ENCODE data around the gene ZPR1. TPM values are rescaled to one million over a fixed set of nuclear protein-coding genes. Genes with fewer than 3 reads are reported as not detected.

The ZPR1 gene
- total and polyA plus RNA-seq, 2 experiments from 2014 or later: 30.8 to 76.8 TPM

- in situ Hi-C loops (cut with MboI): no loop called here
- 31% methylated on average over 11 of the region's 11 CpGs for WGBS, 2 experiments (ENCODE audit: low coverage in 1 of 2, low lambda C conversion rate in 2 of 2, missing lambda C conversion rate in 2 of 2)
- H3K4me2 ChIP-seq (ENCODE audit: unreplicated experiment): no peak overlapping the region
- no peak overlapping the region for H3K9ac ChIP-seq
- no peaks in the 10 kb centered on the region for H3F3A ChIP-seq (ENCODE audit: insufficient read depth)
- H3K9me2 ChIP-seq (ENCODE audit: insufficient read depth): no peaks in the 10 kb centered on the region
- no peaks in the 10 kb centered on the region for H4K20me1 ChIP-seq (ENCODE audit: insufficient read depth)
- no peak overlapping the region for H3K4me3 ChIP-seq
- peaks cover 2% of the 10 kb centered on the region; the same call in 1 of the 2 replicates for H3K4me1 ChIP-seq (ENCODE audit: insufficient read depth)
- no peaks in the 10 kb centered on the region for H3K9me3 ChIP-seq (ENCODE audit: low read depth)
- no peak overlapping the region for H3K27ac ChIP-seq
- peak; percentile 35 for DNase-seq
- TF ChIP-seq EZH2 (IDR thresholded peaks at IDR 0.05; ENCODE audit: insufficient read depth, poor library complexity, severe bottlenecking): no peak
- no peak for TF ChIP-seq EZH2phosphoT487 (IDR thresholded peaks at IDR 0.05; ENCODE audit: insufficient read depth, low read depth)
- H3K27me3 ChIP-seq (replicated peaks; ENCODE audit: insufficient read depth): peaks cover 15% of the 10 kb centered on the region; the same call in 1 of the 2 replicates
- H3K36me3 ChIP-seq (ENCODE audit: low read depth): no peaks in the 10 kb centered on the region
- no peaks in the 10 kb centered on the region for H3K79me2 ChIP-seq (ENCODE audit: insufficient read depth)
- no peak overlapping the region for H2AFZ ChIP-seq
Observed at GRCh38 chr11:116731097-116731761, 56.6 kb downstream of the ZPR1 start.

DNA sequence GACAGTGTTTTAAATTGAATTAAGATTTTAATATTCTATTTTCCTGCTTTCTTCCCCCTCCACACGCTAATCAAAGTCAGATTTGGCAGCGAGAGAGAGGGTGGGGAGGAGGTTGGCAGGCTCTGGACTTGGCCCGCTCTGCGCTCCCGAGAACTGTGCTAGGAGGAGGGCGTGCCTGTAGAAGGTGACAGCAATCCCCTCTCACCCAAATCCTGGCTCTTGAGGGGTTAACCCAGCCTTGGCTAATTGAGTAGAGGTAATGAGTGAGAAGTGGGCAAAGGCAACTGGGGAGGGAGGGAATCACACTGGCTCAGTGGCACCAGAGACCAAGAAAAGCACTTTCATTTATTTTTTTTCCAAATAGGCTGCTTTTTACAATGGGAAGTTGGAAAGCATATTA, 57.2 kb downstream of the ZPR1 start:
- no peaks in the 10 kb centered on the region for H3K36me3 ChIP-seq (ENCODE audit: low read depth)
- no peaks in the 10 kb centered on the region for H3K79me2 ChIP-seq (ENCODE audit: insufficient read depth)
- H2AFZ ChIP-seq: no peak overlapping the region
- peaks cover 8% of the 10 kb centered on the region; the same call in 1 of the 2 replicates for H3K4me1 ChIP-seq (ENCODE audit: insufficient read depth)
- TF ChIP-seq EZH2 (IDR thresholded peaks at IDR 0.05; ENCODE audit: insufficient read depth, poor library complexity, severe bottlenecking): peak; percentile 39
- TF ChIP-seq EZH2phosphoT487 (IDR thresholded peaks at IDR 0.05; ENCODE audit: insufficient read depth, low read depth): no peak
- no peaks in the 10 kb centered on the region for H3K9me3 ChIP-seq (ENCODE audit: low read depth)
- H3K9me2 ChIP-seq (ENCODE audit: insufficient read depth): no peaks in the 10 kb centered on the region
- 11 to 18% methylated on average over 6 of the region's 6 CpGs for WGBS, 2 experiments (ENCODE audit: low coverage in 1 of 2, low lambda C conversion rate in 2 of 2, missing lambda C conversion rate in 2 of 2)
- H3K27ac ChIP-seq: no peak overlapping the region
- H3K4me3 ChIP-seq: no peak overlapping the region
- H3K27me3 ChIP-seq (replicated peaks; ENCODE audit: insufficient read depth): peaks cover 15% of the 10 kb centered on the region; the same call in 1 of the 2 replicates
- no peak overlapping the region for H3K4me2 ChIP-seq (ENCODE audit: unreplicated experiment)
- no peaks in the 10 kb centered on the region for H4K20me1 ChIP-seq (ENCODE audit: insufficient read depth)
- DNase-seq: no peak
- no peak overlapping the region for H3K9ac ChIP-seq
- no peaks in the 10 kb centered on the region for H3F3A ChIP-seq (ENCODE audit: insufficient read depth)
- in situ Hi-C loops (cut with MboI): no loop called here

DNA sequence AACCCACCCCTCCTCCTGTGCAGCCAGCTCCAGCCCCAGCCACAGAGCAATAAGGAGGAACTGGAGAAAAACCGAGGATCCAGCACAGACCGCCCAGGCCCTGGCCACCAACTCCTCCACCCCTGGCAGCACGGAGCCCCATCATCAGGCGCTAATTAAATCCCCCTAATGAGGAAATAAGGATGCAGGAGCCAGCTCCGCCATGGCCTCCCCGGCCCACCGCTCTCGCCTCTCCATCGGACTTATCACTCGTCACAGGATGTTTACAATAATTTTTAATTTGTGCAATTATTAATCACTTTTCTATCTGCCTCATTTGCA, 57.6 kb downstream of the ZPR1 start:
- Histone ChIP-seq H3K27me3 (replicated peaks; ENCODE audit: insufficient read depth) (peaks cover 15% of the 10 kb centered on the region; the same call in 1 of the 2 replicates), H3K4me2 (ENCODE audit: unreplicated experiment) (no peak overlapping the region), H3F3A (ENCODE audit: insufficient read depth) (no peaks in the 10 kb centered on the region), H4K20me1 (ENCODE audit: insufficient read depth) (no peaks in the 10 kb centered on the region), H3K4me3 (no peak overlapping the region), H3K4me1 (ENCODE audit: insufficient read depth) (peaks cover 8% of the 10 kb centered on the region; the same call in 1 of the 2 replicates), H2AFZ (no peak overlapping the region), H3K9ac (no peak overlapping the region), H3K36me3 (ENCODE audit: low read depth) (no peaks in the 10 kb centered on the region), H3K79me2 (ENCODE audit: insufficient read depth) (no peaks in the 10 kb centered on the region), H3K9me2 (ENCODE audit: insufficient read depth) (no peaks in the 10 kb centered on the region), H3K9me3 (ENCODE audit: low read depth) (no peaks in the 10 kb centered on the region), H3K27ac (no peak overlapping the region)
- DNase-seq: no peak
- TF ChIP-seq EZH2phosphoT487 (IDR thresholded peaks at IDR 0.05; ENCODE audit: insufficient read depth, low read depth): no peak
- no peak for TF ChIP-seq EZH2 (IDR thresholded peaks at IDR 0.05; ENCODE audit: insufficient read depth, poor library complexity, severe bottlenecking)
- WGBS, 2 experiments (ENCODE audit: low coverage in 1 of 2, low lambda C conversion rate in 2 of 2, missing lambda C conversion rate in 2 of 2): 15 to 18% methylated on average over 9 to 10 of the region's 10 CpGs
- in situ Hi-C loops (cut with MboI): no loop called here

DNA sequence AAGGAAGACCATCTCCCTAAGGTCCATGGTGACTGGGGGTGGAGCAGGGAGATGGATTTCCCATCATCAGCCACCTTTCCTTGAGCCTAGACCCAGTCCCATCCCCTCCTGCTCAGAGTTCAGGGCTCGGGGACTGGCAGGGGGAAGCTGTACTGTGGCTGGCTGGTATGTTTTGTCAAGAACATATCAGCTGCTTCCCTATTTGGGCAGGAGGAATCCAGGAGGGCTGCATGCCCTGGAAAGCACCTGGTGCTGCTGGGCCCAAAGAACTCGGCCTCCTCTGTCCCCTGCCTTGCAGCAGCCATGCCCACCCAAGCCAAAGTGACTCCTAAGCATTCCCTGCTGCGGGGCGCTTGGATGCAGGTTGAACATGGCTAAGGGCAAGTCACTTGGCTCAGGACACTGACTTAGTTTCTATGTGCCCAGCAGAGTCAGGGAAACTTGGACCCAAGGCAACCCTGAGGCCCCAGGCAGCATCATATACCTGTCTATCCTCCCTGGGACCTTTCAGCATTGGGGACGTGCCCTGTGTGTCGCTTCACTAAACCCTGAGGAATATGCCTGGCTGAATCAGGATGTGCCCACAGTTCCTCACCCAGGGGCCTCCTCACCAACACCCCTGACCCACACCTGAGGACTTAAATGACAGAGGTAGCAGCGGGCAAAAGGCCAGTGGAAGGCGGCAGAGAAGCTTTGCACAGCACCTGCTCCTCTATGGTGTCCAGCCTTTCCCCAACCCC, 58.2 kb downstream of the ZPR1 start:
- WGBS, 2 experiments (ENCODE audit: low coverage in 1 of 2, low lambda C conversion rate in 2 of 2, missing lambda C conversion rate in 2 of 2): 79 to 82% methylated on average over 8 of the region's 8 CpGs
- H3F3A ChIP-seq (ENCODE audit: insufficient read depth): no peaks in the 10 kb centered on the region
- H3K4me3 ChIP-seq: no peak overlapping the region
- H3K4me1 ChIP-seq (ENCODE audit: insufficient read depth): peaks cover 8% of the 10 kb centered on the region; the same call in 1 of the 2 replicates
- DNase-seq: no peak
- no peaks in the 10 kb centered on the region for H3K79me2 ChIP-seq (ENCODE audit: insufficient read depth)
- no peak overlapping the region for H2AFZ ChIP-seq
- no peak overlapping the region for H3K9ac ChIP-seq
- H3K9me2 ChIP-seq (ENCODE audit: insufficient read depth): no peaks in the 10 kb centered on the region
- peaks cover 15% of the 10 kb centered on the region; the same call in 1 of the 2 replicates for H3K27me3 ChIP-seq (replicated peaks; ENCODE audit: insufficient read depth)
- no peaks in the 10 kb centered on the region for H3K36me3 ChIP-seq (ENCODE audit: low read depth)
- in situ Hi-C loops (cut with MboI): no loop called here
- no peak overlapping the region for H3K27ac ChIP-seq
- no peaks in the 10 kb centered on the region for H4K20me1 ChIP-seq (ENCODE audit: insufficient read depth)
- TF ChIP-seq EZH2phosphoT487 (IDR thresholded peaks at IDR 0.05; ENCODE audit: insufficient read depth, low read depth) (no peak), EZH2 (IDR thresholded peaks at IDR 0.05; ENCODE audit: insufficient read depth, poor library complexity, severe bottlenecking) (no peak)
- no peak overlapping the region for H3K4me2 ChIP-seq (ENCODE audit: unreplicated experiment)
- no peaks in the 10 kb centered on the region for H3K9me3 ChIP-seq (ENCODE audit: low read depth)
